SK-N-SH (cell line): ENCODE data around the gene NUMBL. TPM values are rescaled to one million over a fixed set of nuclear protein-coding genes. Genes with fewer than 3 reads are reported as not detected.

ENCODE experiments used
- CTCF ChIA-PET: fragments of 300-600, 350-600 bp; formaldehyde crosslinking; extraction: SDS; loops from one replicate; lab custom pipeline; 2021; lab: Yijun Ruan, JAX
- POLR2A ChIA-PET: fragments of 350-600 bp; sonication (Branson Sonifier 250); formaldehyde crosslinking; extraction: SDS; loops from one replicate; lab custom pipeline; 2020; ENCODE audit warnings: antibody characterized with exemption, inconsistent platforms; lab: Yijun Ruan, JAX
- DNase-seq: peaks from one replicate; pipeline ENCODE4 v3.0.0; 2012
- H2AFZ ChIP-seq: fragments of 200-600 bp; sonication (generic); 2 replicates; pipeline ENCODE4 v1.8.1; 2016; ENCODE audit warnings: antibody characterized with exemption, mild to moderate bottlenecking, low read depth
- H3F3A ChIP-seq: fragments of 200-600 bp; sonication (generic); replicated peaks from 2 replicates; pipeline ENCODE3; 2016; ENCODE audit warnings: antibody characterized with exemption, mild to moderate bottlenecking; ENCODE audit not compliant: insufficient read depth
- H3K27ac ChIP-seq, 2 experiments: fragments of 200-500 bp in 1 of 2; fragments of 200-600 bp in 1 of 2; sonication (Bioruptor generic) in 1 of 2; sonication (generic), shearing (Covaris generic) in 1 of 2; 2 replicates each; pipeline versions ENCODE4 v1.5.1 to v1.6.1; 2014 to 2016; ENCODE audit warnings: low read depth in 2 of 2, inconsistent platforms in 1 of 2, low read length in 1 of 2, mild to moderate bottlenecking in 1 of 2, mixed read lengths in 1 of 2
- H3K27me3 ChIP-seq: fragments of 200-600 bp; sonication (generic), shearing (Covaris generic); 2 replicates; pipeline ENCODE4 v1.6.1; 2016; ENCODE audit warnings: mixed run types; ENCODE audit not compliant: insufficient read depth
- H3K36me3 ChIP-seq, 2 experiments: fragments of 200-500 bp in 1 of 2; fragments of 200-600 bp in 1 of 2; sonication (Bioruptor generic) in 1 of 2; sonication (generic) in 1 of 2; replicated peaks in 1 of 2; 2 replicates each; pipeline versions ENCODE3 to v1.5.1; 2014 to 2016; ENCODE audit warnings: low read length in 1 of 2, mild to moderate bottlenecking in 1 of 2; ENCODE audit not compliant: insufficient read depth in 2 of 2, control insufficient read depth in 1 of 2
- H3K4me1 ChIP-seq, 2 experiments: fragments of 200-500 bp in 1 of 2; fragments of 200-600 bp in 1 of 2; sonication (Bioruptor generic) in 1 of 2; sonication (generic), shearing (Covaris generic) in 1 of 2; 2 replicates each; pipeline versions ENCODE4 v1.5.1 to v1.6.1; 2014 to 2016; ENCODE audit warnings: low read depth in 1 of 2, low read length in 1 of 2, mixed run types in 1 of 2; ENCODE audit not compliant: insufficient read depth in 2 of 2, control insufficient read depth in 1 of 2
- H3K4me2 ChIP-seq: fragments of 200-600 bp; sonication (generic), shearing (Covaris generic); 2 replicates; pipeline ENCODE4 v1.6.1; 2017; ENCODE audit warnings: mixed run types
- H3K4me3 ChIP-seq, 2 experiments: fragments of 200-500 bp in 1 of 2; fragments of 200-600 bp in 1 of 2; sonication (Bioruptor generic) in 1 of 2; sonication (generic), shearing (Covaris generic) in 1 of 2; 2 replicates each; pipeline versions ENCODE4 v1.5.1 to v1.8.1; 2014 to 2016; ENCODE audit warnings: low read depth in 2 of 2, inconsistent platforms in 1 of 2, low read length in 1 of 2, mild to moderate bottlenecking in 1 of 2, mixed read lengths in 1 of 2, moderate library complexity in 1 of 2
- H3K79me2 ChIP-seq: fragments of 200-600 bp; sonication (generic); 2 replicates; pipeline ENCODE4 v1.8.1; 2017; ENCODE audit warnings: mild to moderate bottlenecking; ENCODE audit not compliant: insufficient read depth
- H3K9ac ChIP-seq: fragments of 200-600 bp; sonication (generic); 2 replicates; pipeline ENCODE4 v1.6.1; 2017; ENCODE audit warnings: mixed run types
- H3K9me2 ChIP-seq: fragments of 200-600 bp; sonication (generic); 2 replicates; pipeline ENCODE4 v1.6.1; 2017; ENCODE audit warnings: mixed run types
- H3K9me3 ChIP-seq: fragments of 200-600 bp; sonication (generic); 2 replicates; pipeline ENCODE4 v1.6.1; 2017; ENCODE audit warnings: mixed run types, mild to moderate bottlenecking, moderate library complexity
- H4K20me1 ChIP-seq: fragments of 200-600 bp; sonication (generic); 2 replicates; pipeline ENCODE4 v1.6.1; 2017; ENCODE audit warnings: mild to moderate bottlenecking, mixed run types; ENCODE audit not compliant: insufficient read depth
- CHD2 ChIP-seq: fragments of 150-350 bp; IDR thresholded peaks from 2 replicates; pipeline ENCODE4 v1.6.1; 2018; ENCODE audit warnings: low read length; ENCODE audit not compliant: partially characterized antibody
- EP300 ChIP-seq, 2 experiments: IDR thresholded peaks; 2 replicates each; pipeline versions ENCODE4 v1.4.0 to v1.6.1; 2012; ENCODE audit warnings: borderline replicate concordance in 1 of 2, low read depth in 1 of 2, low read length in 1 of 2
- EZH2phosphoT487 ChIP-seq: fragments of 200-600 bp; sonication (generic); IDR thresholded peaks from 2 replicates; pipeline ENCODE4 v1.6.1; 2017; ENCODE audit warnings: low read depth, mixed run types, mild to moderate bottlenecking, antibody characterized with exemption, moderate library complexity, borderline replicate concordance
- FOSL2 ChIP-seq: IDR thresholded peaks from 2 replicates; pipeline ENCODE4 v1.4.0; 2012; ENCODE audit warnings: low read depth, mild to moderate bottlenecking, moderate library complexity, borderline replicate concordance
- FOXM1 ChIP-seq: IDR thresholded peaks from 2 replicates; pipeline ENCODE4 v1.4.0; 2012; ENCODE audit warnings: low read depth, mild to moderate bottlenecking
- GABPA ChIP-seq: IDR thresholded peaks from 2 replicates; pipeline ENCODE4 v1.4.0; 2012; ENCODE audit warnings: low read depth, mild to moderate bottlenecking
- MEF2A ChIP-seq: IDR thresholded peaks from 2 replicates; pipeline ENCODE4 v1.4.0; 2012; ENCODE audit warnings: low read depth, borderline replicate concordance
- NFIC ChIP-seq: IDR thresholded peaks from 2 replicates; pipeline ENCODE4 v1.4.0; 2012; ENCODE audit warnings: borderline replicate concordance
- POLR2AphosphoS5 ChIP-seq: IDR thresholded peaks from 2 replicates; pipeline ENCODE4 v1.6.1; 2012; ENCODE audit warnings: low read depth, low read length
- RCOR1 ChIP-seq: fragments of 150-350 bp; IDR thresholded peaks from 2 replicates; pipeline ENCODE4 v1.6.1; 2017; ENCODE audit warnings: antibody characterized with exemption, low read length
- RFX5 ChIP-seq: IDR thresholded peaks from 2 replicates; pipeline ENCODE4 v1.6.1; 2012; ENCODE audit warnings: mild to moderate bottlenecking, improper control_type of control experiment, low read length
- SIN3A ChIP-seq: IDR thresholded peaks from 2 replicates; pipeline ENCODE4 v1.6.1; 2012; ENCODE audit warnings: low read depth, mild to moderate bottlenecking, low read length, moderate library complexity, borderline replicate concordance
- TAF1 ChIP-seq: IDR thresholded peaks from 2 replicates; pipeline ENCODE4 v1.6.1; 2012; ENCODE audit warnings: low read depth, mild to moderate bottlenecking, low read length, moderate library complexity, borderline replicate concordance
- TCF12 ChIP-seq: IDR thresholded peaks from 2 replicates; pipeline ENCODE4 v1.4.0; 2012
- TEAD4 ChIP-seq: IDR thresholded peaks from 2 replicates; pipeline ENCODE4 v1.4.0; 2012; ENCODE audit warnings: mild to moderate bottlenecking, borderline replicate concordance; ENCODE audit not compliant: insufficient read depth
- WGBS: methylation state at CpG from one replicate; pipeline ENCODE4 v1.1.6; 2017; ENCODE audit warnings: low lambda C conversion rate; 5-methylcytosine and 5-hydroxymethylcytosine counted together
- polyA plus RNA-seq, 3 experiments: library from polyadenylated mRNA; depleted of rRNA; stranded (reverse); fragments of >200 nt; gene quantifications; 2 replicates each; pipeline ENCODE4 v1.2.3, GENCODE V29; 2012
- TF ChIP-seq, protein P1 (sequence below): IDR thresholded peaks from 2 replicates; pipeline ENCODE4 v1.4.0; 2012; ENCODE audit warnings: low read depth, borderline replicate concordance
- TF ChIP-seq, protein P2 (sequence below): IDR thresholded peaks from 2 replicates; pipeline ENCODE4 v1.6.1; 2012; ENCODE audit warnings: mild to moderate bottlenecking, low read depth, low read length, moderate library complexity
- TF ChIP-seq, protein P3 (sequence below): IDR thresholded peaks from 2 replicates; pipeline ENCODE4 v1.4.0; 2012; ENCODE audit warnings: low read depth, borderline replicate concordance

Gene NUMBL
- polyA plus RNA-seq, 1 of the 3 experiments (the other 2 are of a cell fraction) = 54.6 TPM

GRCh38 chr19:40695881-40696280 is 5.4 kb upstream of the NUMBL start:
- H3K9me2 ChIP-seq = no peaks in the 10 kb centered on the region
- no peak overlapping the region for H3K27ac ChIP-seq
- no peak overlapping the region for H3K4me3 ChIP-seq
- H3K9ac ChIP-seq = no peak overlapping the region
- no peaks in the 10 kb centered on the region for H3K79me2 ChIP-seq
- ChIA-PET CTCF (interaction anchor here (0.7 kb wide), 1 partner anchor 846 kb away, joined by 3 read pairs; no protein-coding TSS in a partner anchor), POLR2A (no interaction called here)
- H3K9me3 ChIP-seq = no peaks in the 10 kb centered on the region
- no peak for TF ChIP-seq RFX5
- no peak for TF ChIP-seq GABPA
- no peak for TF ChIP-seq FOSL2
- TF ChIP-seq, protein P1, sequence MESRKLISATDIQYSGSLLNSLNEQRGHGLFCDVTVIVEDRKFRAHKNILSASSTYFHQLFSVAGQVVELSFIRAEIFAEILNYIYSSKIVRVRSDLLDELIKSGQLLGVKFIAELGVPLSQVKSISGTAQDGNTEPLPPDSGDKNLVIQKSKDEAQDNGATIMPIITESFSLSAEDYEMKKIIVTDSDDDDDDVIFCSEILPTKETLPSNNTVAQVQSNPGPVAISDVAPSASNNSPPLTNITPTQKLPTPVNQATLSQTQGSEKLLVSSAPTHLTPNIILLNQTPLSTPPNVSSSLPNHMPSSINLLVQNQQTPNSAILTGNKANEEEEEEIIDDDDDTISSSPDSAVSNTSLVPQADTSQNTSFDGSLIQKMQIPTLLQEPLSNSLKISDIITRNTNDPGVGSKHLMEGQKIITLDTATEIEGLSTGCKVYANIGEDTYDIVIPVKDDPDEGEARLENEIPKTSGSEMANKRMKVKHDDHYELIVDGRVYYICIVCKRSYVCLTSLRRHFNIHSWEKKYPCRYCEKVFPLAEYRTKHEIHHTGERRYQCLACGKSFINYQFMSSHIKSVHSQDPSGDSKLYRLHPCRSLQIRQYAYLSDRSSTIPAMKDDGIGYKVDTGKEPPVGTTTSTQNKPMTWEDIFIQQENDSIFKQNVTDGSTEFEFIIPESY = no peak
- TF ChIP-seq EP300 (IDR thresholded peaks at IDR 0.05; ENCODE audit: borderline replicate concordance in 1 of 2, low read depth in 1 of 2, low read length in 1 of 2) = no peak
- no peak for TF ChIP-seq NFIC
- H2AFZ ChIP-seq = no peak overlapping the region
- H4K20me1 ChIP-seq = no peaks in the 10 kb centered on the region
- H3K27me3 ChIP-seq = no peaks in the 10 kb centered on the region
- 91% methylated on average over 5 of the region's 5 CpGs for WGBS
- H3K4me2 ChIP-seq = no peak overlapping the region
- DNase-seq = no peak
- peaks cover 6% of the 10 kb centered on the region for H3F3A ChIP-seq
- peaks cover 8 to 13% of the 10 kb centered on the region in 2 experiments; a peak in 2 of 4 replicates for H3K4me1 ChIP-seq
- H3K36me3 ChIP-seq = peaks cover 5 to 27% of the 10 kb centered on the region in 2 experiments

GRCh38 chr19:40693896-40694295 is 3.4 kb upstream of the NUMBL start:
- POLR2A ChIA-PET = no interaction called here

More at GRCh38 chr19:40693896-40694295, 3.4 kb upstream of the NUMBL start:
- no peak overlapping the region for H3K9ac ChIP-seq
- TF ChIP-seq, protein P2, sequence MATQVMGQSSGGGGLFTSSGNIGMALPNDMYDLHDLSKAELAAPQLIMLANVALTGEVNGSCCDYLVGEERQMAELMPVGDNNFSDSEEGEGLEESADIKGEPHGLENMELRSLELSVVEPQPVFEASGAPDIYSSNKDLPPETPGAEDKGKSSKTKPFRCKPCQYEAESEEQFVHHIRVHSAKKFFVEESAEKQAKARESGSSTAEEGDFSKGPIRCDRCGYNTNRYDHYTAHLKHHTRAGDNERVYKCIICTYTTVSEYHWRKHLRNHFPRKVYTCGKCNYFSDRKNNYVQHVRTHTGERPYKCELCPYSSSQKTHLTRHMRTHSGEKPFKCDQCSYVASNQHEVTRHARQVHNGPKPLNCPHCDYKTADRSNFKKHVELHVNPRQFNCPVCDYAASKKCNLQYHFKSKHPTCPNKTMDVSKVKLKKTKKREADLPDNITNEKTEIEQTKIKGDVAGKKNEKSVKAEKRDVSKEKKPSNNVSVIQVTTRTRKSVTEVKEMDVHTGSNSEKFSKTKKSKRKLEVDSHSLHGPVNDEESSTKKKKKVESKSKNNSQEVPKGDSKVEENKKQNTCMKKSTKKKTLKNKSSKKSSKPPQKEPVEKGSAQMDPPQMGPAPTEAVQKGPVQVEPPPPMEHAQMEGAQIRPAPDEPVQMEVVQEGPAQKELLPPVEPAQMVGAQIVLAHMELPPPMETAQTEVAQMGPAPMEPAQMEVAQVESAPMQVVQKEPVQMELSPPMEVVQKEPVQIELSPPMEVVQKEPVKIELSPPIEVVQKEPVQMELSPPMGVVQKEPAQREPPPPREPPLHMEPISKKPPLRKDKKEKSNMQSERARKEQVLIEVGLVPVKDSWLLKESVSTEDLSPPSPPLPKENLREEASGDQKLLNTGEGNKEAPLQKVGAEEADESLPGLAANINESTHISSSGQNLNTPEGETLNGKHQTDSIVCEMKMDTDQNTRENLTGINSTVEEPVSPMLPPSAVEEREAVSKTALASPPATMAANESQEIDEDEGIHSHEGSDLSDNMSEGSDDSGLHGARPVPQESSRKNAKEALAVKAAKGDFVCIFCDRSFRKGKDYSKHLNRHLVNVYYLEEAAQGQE = no peak
- TF ChIP-seq POLR2AphosphoS5 = no peak
- TF ChIP-seq SIN3A = no peak
- TF ChIP-seq CHD2 = no peak
- TF ChIP-seq GABPA = no peak
- TF ChIP-seq TEAD4 = no peak
- no peak for TF ChIP-seq TAF1
- TF ChIP-seq TCF12 = no peak
- TF ChIP-seq MEF2A = no peak
- TF ChIP-seq FOXM1 = no peak
- TF ChIP-seq EZH2phosphoT487 = no peak
- no peak for TF ChIP-seq FOSL2
- TF ChIP-seq RCOR1 = no peak
- no peak for TF ChIP-seq EP300 (IDR thresholded peaks at IDR 0.05; ENCODE audit: borderline replicate concordance in 1 of 2, low read depth in 1 of 2, low read length in 1 of 2)
- TF ChIP-seq, protein P3, sequence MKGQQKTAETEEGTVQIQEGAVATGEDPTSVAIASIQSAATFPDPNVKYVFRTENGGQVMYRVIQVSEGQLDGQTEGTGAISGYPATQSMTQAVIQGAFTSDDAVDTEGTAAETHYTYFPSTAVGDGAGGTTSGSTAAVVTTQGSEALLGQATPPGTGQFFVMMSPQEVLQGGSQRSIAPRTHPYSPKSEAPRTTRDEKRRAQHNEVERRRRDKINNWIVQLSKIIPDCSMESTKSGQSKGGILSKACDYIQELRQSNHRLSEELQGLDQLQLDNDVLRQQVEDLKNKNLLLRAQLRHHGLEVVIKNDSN = no peak
- no peak overlapping the region for H2AFZ ChIP-seq
- peaks cover 5% of the 10 kb centered on the region for H4K20me1 ChIP-seq
- WGBS = 88% methylated on average over 4 of the region's 4 CpGs
- peaks cover 9 to 18% of the 10 kb centered on the region in 2 experiments; a peak in 2 of 4 replicates for H3K4me1 ChIP-seq
- no peak overlapping the region for H3K4me3 ChIP-seq
- no peaks in the 10 kb centered on the region for H3K27me3 ChIP-seq
- no peaks in the 10 kb centered on the region for H3K9me2 ChIP-seq
- no peak overlapping the region for H3K4me2 ChIP-seq
- DNase-seq = no peak
- peaks cover 15% of the 10 kb centered on the region for H3K79me2 ChIP-seq
- peaks cover 6% of the 10 kb centered on the region for H3F3A ChIP-seq
- H3K27ac ChIP-seq = no peak overlapping the region
- peaks cover 5 to 24% of the 10 kb centered on the region in 2 experiments for H3K36me3 ChIP-seq
- CTCF ChIA-PET = no interaction called here
- H3K9me3 ChIP-seq = no peaks in the 10 kb centered on the region
